Ovary (tissue), 9 donors: ENCODE measurements around the gene SPAG16. TPM values are rescaled to one million over a fixed set of nuclear protein-coding genes. Genes with fewer than 3 reads are reported as not detected.

Experiments
- DNase-seq, 5 donors: peaks; one replicate each; pipeline ENCODE4 v3.0.0-alpha.2; 2019 to 2020
- H3K27ac ChIP-seq, 2 donors: fragments of 200-600 bp; one replicate each; pipeline versions ENCODE4 v1.5.1 to v1.8.0; 2019 to 2022
- H3K27me3 ChIP-seq: fragments of 200-600 bp; one replicate; pipeline ENCODE4 v1.8.0; 2022
- H3K36me3 ChIP-seq: fragments of 200-600 bp; sonication (generic); one replicate; pipeline ENCODE4 v1.5.1; 2019
- H3K4me1 ChIP-seq: one replicate; pipeline ENCODE4 v1.8.1; 2013; ENCODE audit warnings: mild to moderate bottlenecking, moderate library complexity; ENCODE audit not compliant: insufficient read depth
- H3K4me3 ChIP-seq: fragments of 200-600 bp; sonication (generic); one replicate; pipeline ENCODE4 v1.5.1; 2017
- H3K9me3 ChIP-seq, 2 donors: fragments of 200-600 bp in 1 of 2; sonication (generic) in 1 of 2; one replicate each; pipeline versions ENCODE4 v1.5.1 to v1.8.1; 2013 to 2019; ENCODE audit warnings: mild to moderate bottlenecking in 1 of 2, moderate library complexity in 1 of 2
- CTCF ChIP-seq, 3 donors: fragments of 450-650 bp in 2 of 3; fragments of 200-600 bp in 1 of 3; IDR thresholded peaks; one replicate each; pipeline versions ENCODE4 v1.5.1 to v1.8.0; 2016 to 2022; ENCODE audit warnings: antibody characterized with exemption in 3 of 3, mild to moderate bottlenecking in 1 of 3
- EP300 ChIP-seq: sonication (generic); formaldehyde crosslinking; IDR thresholded peaks from one replicate; pipeline ENCODE4 v1.6.1; 2017; ENCODE audit warnings: antibody characterized with exemption
- POLR2A ChIP-seq: fragments of 450-650 bp; IDR thresholded peaks from one replicate; pipeline ENCODE4 v1.6.1; 2017; ENCODE audit warnings: antibody characterized with exemption, mild to moderate bottlenecking, moderate library complexity
- WGBS, 3 donors: extraction: QIAGEN DNeasy Blood & Tissue Kit in 1 of 3; methylation state at CpG; one replicate each; pipeline versions ENCODE4 v1.1.5 to v1.1.7; 2013 to 2017; 5-methylcytosine and 5-hydroxymethylcytosine counted together
- intact Hi-C, 4 donors: fragments of 100-400 bp; cut with DNase I; formaldehyde crosslinking; loops; one replicate each; pipeline versions ENCODE4 v1.11.0 to v1.15.1; 2022 to 2023
- polyA plus RNA-seq, 2 donors: library from polyadenylated mRNA; stranded (reverse); fragments of 200-250 nt in 1 of 2; fragments of 350-450 nt in 1 of 2; fragmentation: Illumina TruSeq in 1 of 2; extraction: RNeasy Lipid Tissue Mini Kit (QIAGEN cat#74804) in 1 of 2; gene quantifications; one replicate each; pipeline ENCODE4 v1.2.3, GENCODE V29; 2013 to 2014
- total RNA-seq, 7 donors: library from RNA; depleted of rRNA in 2 of 7; stranded (reverse); fragments of >200 nt in 2 of 7; fragmentation: NEBNext Ultra II Directional in 3 of 7; extraction: Animal tissue kit (Norgen Biotek cat#: 25700) in 3 of 7; gene quantifications; one replicate each; pipeline versions ENCODE4 v1.1.0 to v1.2.4, GENCODE V29; 2016 to 2023
- donor health status: DM: no; HTN: no; CAD: no; lungs with moderate emphysema.
- donor health status: DM: no; HTN: no; CAD: no.
- donor health status: Bipolar disorder and iron deficiency.
- donor health status: DM: yes; HTN: yes; CAD: no.
- donor health status: DM: no; HTN: no; CAD: no.
- donor health status: DM: yes; HTN: yes; CAD: no.

SPAG16 gene
- total and polyA plus RNA-seq, 9 donors, result 25.2 to 58.7 (median 28.9) TPM

- 23 to 42% (median 32%) methylated on average over 1 of the region's 1 CpG for WGBS, 3 donors
Observed at GRCh38 chr2:213723707-213724106, 439.4 kb downstream of the SPAG16 start.

DNA sequence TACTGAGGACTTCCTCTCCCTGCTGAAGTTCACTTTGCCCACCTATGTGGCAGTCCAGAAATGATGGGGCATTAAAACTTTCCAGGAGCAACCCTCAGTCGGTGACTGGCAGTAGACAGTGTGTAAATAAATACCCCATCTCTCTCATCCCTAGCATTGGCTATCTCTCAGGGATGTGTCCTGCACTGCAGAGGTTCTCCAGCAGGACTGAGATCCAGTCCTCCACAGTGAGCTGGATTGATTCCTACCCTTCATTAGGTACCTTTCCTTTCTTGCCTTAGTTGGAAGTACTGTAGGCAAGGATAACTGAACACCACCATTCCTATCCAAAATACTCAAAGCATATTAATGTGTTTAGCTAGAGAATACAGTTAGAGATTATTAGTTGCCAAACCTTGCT, 441.8 kb downstream of the SPAG16 start:
- DNase-seq, result no peak
- Histone ChIP-seq H3K27me3 (no peaks in the 10 kb centered on the region), H3K4me3 (no peak overlapping the region), H3K4me1 (no peaks in the 10 kb centered on the region), H3K9me3 (no peaks in the 10 kb centered on the region), H3K36me3 (no peaks in the 10 kb centered on the region), H3K27ac (no peak overlapping the region)
- intact Hi-C loops, result no loop called here
- TF ChIP-seq CTCF (IDR thresholded peaks at IDR 0.05) (no peak), POLR2A (no peak), EP300 (no peak)
- WGBS, 3 donors, result 83 to 98% (median 90%) methylated on average over 1 of the region's 1 CpG

More at GRCh38 chr2:213723707-213724106, 439.4 kb downstream of the SPAG16 start:
- DNase-seq, result no peak
- H3K27me3 ChIP-seq, result no peaks in the 10 kb centered on the region
- no peak overlapping the region for H3K27ac ChIP-seq
- no peaks in the 10 kb centered on the region for H3K4me1 ChIP-seq
- H3K9me3 ChIP-seq, result no peaks in the 10 kb centered on the region
- intact Hi-C loops, result no loop called here
- no peak overlapping the region for H3K4me3 ChIP-seq
- TF ChIP-seq EP300 (no peak), POLR2A (no peak), CTCF (IDR thresholded peaks at IDR 0.05) (no peak)
- no peaks in the 10 kb centered on the region for H3K36me3 ChIP-seq

- 76 to 78% (median 77%) methylated on average over 3 of the region's 3 CpGs for WGBS, 3 donors
Observed at GRCh38 chr2:213733893-213734292, 449.6 kb downstream of the SPAG16 start.

GRCh38 chr2:213740453-213740852, 456.2 kb downstream of the SPAG16 start:
- no peak for DNase-seq
- H3K27ac ChIP-seq, result no peak overlapping the region
- H3K4me1 ChIP-seq, result no peaks in the 10 kb centered on the region
- no peaks in the 10 kb centered on the region for H3K9me3 ChIP-seq
- no peak overlapping the region for H3K4me3 ChIP-seq
- intact Hi-C loops, result no loop called here
- H3K27me3 ChIP-seq, result no peaks in the 10 kb centered on the region
- TF ChIP-seq EP300 (no peak), CTCF (IDR thresholded peaks at IDR 0.05) (no peak), POLR2A (no peak)
- 91 to 93% (median 92%) methylated on average over 3 of the region's 3 CpGs for WGBS, 3 donors
- no peaks in the 10 kb centered on the region for H3K36me3 ChIP-seq

More at GRCh38 chr2:213733893-213734292, 449.6 kb downstream of the SPAG16 start:
- intact Hi-C loops, result no loop called here
- no peaks in the 10 kb centered on the region for H3K4me1 ChIP-seq
- H3K36me3 ChIP-seq, result no peaks in the 10 kb centered on the region
- TF ChIP-seq POLR2A (no peak), EP300 (no peak), CTCF (IDR thresholded peaks at IDR 0.05) (no peak)
- no peak for DNase-seq
- no peak overlapping the region for H3K27ac ChIP-seq
- H3K9me3 ChIP-seq, result no peaks in the 10 kb centered on the region
- H3K27me3 ChIP-seq, result no peaks in the 10 kb centered on the region
- no peak overlapping the region for H3K4me3 ChIP-seq

DNA sequence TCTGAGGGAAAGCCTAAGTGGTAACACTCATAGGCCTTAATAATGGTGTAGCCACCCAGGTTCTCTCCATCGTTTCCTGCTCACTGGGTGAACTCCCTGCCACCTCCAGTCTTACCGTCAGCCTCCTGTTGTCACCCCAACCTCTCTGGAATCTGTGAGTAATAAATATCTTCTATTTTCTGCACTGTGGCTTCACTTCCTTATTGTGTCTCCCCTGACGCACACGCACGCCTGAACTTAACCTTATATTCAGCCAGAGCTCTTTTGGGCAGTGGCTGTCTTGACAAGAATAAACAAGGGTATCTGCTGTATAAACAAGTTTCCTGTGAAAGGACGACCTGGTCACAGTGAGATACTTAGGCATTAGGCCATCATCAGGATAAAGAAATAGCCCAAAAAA, 467.2 kb downstream of the SPAG16 start:
- TF ChIP-seq POLR2A (no peak), EP300 (no peak)

More for the DNA sequence above, 467.2 kb downstream of the SPAG16 start:
- no peaks in the 10 kb centered on the region for H3K4me1 ChIP-seq
- DNase-seq, result no peak
- H3K27ac ChIP-seq, result no peak overlapping the region
- 76 to 77% (median 76%) methylated on average over 6 of the region's 6 CpGs for WGBS, 3 donors
- H3K4me3 ChIP-seq, result no peak overlapping the region
- no peaks in the 10 kb centered on the region for H3K27me3 ChIP-seq
- intact Hi-C loops, result no loop called here
- no peaks in the 10 kb centered on the region for H3K9me3 ChIP-seq
- no peaks in the 10 kb centered on the region for H3K36me3 ChIP-seq
